ENCODE measurements around the gene PKMYT1.

GRCh38 chr16:2985893-2986355, 5.7 kb upstream of the PKMYT1 start:
- TF ChIP-seq CTCF (conservative IDR thresholded peaks at IDR 0.05; ENCODE audit: low read depth, low read length) (no peak), EZH2 (IDR thresholded peaks at IDR 0.05; ENCODE audit: borderline replicate concordance, low read depth, low read length, poor library complexity, severe bottlenecking) (no peak)
